ENCODE results near the gene CX3CL1. TPM values are rescaled to one million over a fixed set of nuclear protein-coding genes. Genes with fewer than 3 reads are reported as not detected.
"Not testable (repeated sequence)": the region's sequence is repeated elsewhere in the genome, so short reads cannot be mapped to it uniquely, and the experiment has no call there.

Gene CX3CL1
- polyA plus RNA-seq, 4 donors = 0.67 to 25.4 (median 9.7) TPM

- Histone ChIP-seq H3K27me3 (ENCODE audit: control insufficient read depth in 3 of 3, insufficient read depth in 3 of 3, low read length in 3 of 3) (no peaks in the 10 kb centered on the region), H3K9me3 (ENCODE audit: control insufficient read depth in 2 of 2, insufficient read depth in 1 of 2, low read depth in 1 of 2, low read length in 1 of 2) (peaks cover 0 to 9% of the 10 kb centered on the region in 2 donors), H3K36me3 (ENCODE audit: control insufficient read depth in 3 of 3, insufficient read depth in 2 of 3, low read depth in 1 of 3, low read length in 3 of 3) (no peaks in the 10 kb centered on the region), H3K27ac (ENCODE audit: low read depth in 1 of 3, low read length in 2 of 3) (no peak overlapping the region), H3K4me1 (ENCODE audit: control insufficient read depth in 3 of 3, insufficient read depth in 2 of 3, low read depth in 1 of 3, low read length in 2 of 3) (peaks cover 0 to 10% (median 0%) of the 10 kb centered on the region in 3 donors), H3K4me3 (ENCODE audit: low read depth in 1 of 3, low read length in 3 of 3) (no peak overlapping the region)
- WGBS, 3 donors = 88 to 92% (median 91%) methylated on average over 4 of the region's 4 CpGs
- FAIRE-seq = no peak
- no peak for DNase-seq
Observed at GRCh38 chr16:57396786-57397185, 24.5 kb downstream of the CX3CL1 start.

DNA sequence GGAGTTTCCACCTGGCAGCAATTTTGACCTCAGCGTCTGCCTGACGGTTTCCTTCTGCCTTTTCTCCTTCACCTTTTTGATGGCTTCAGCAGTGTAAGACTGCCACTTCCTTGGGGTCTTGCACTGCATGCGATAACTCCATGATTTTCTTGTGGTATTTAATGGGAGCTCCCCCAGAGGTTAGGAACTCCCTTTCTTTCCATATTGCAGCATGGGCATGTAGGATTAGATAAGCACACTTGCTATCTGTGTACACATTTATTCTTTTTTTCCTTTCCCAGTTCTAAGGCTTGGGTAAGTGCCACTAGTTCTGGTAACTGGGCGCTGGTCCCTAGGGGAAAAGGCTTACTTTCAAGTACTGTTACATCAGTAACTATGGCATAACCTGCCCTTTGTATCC is 25.2 kb downstream of the CX3CL1 start:
- WGBS, 3 donors = 85 to 92% (median 87%) methylated on average over 4 of the region's 4 CpGs
- DNase-seq; FAIRE-seq; H3K4me1 ChIP-seq (ENCODE audit: control insufficient read depth in 3 of 3, insufficient read depth in 2 of 3, low read depth in 1 of 3, low read length in 2 of 3); H3K27ac ChIP-seq (ENCODE audit: low read depth in 1 of 3, low read length in 2 of 3); H3K36me3 ChIP-seq (ENCODE audit: control insufficient read depth in 3 of 3, insufficient read depth in 2 of 3, low read depth in 1 of 3, low read length in 3 of 3); H3K9me3 ChIP-seq (ENCODE audit: control insufficient read depth in 2 of 2, insufficient read depth in 1 of 2, low read depth in 1 of 2, low read length in 1 of 2); H3K27me3 ChIP-seq (ENCODE audit: control insufficient read depth in 3 of 3, insufficient read depth in 3 of 3, low read length in 3 of 3); H3K4me3 ChIP-seq (ENCODE audit: low read depth in 1 of 3, low read length in 3 of 3): not testable (repeated sequence)

- H3K36me3 ChIP-seq (ENCODE audit: control insufficient read depth in 3 of 3, insufficient read depth in 2 of 3, low read depth in 1 of 3, low read length in 3 of 3) = no peaks in the 10 kb centered on the region
- FAIRE-seq = no peak
Observed at GRCh38 chr16:57401943-57402640, 29.8 kb downstream of the CX3CL1 start.

DNA sequence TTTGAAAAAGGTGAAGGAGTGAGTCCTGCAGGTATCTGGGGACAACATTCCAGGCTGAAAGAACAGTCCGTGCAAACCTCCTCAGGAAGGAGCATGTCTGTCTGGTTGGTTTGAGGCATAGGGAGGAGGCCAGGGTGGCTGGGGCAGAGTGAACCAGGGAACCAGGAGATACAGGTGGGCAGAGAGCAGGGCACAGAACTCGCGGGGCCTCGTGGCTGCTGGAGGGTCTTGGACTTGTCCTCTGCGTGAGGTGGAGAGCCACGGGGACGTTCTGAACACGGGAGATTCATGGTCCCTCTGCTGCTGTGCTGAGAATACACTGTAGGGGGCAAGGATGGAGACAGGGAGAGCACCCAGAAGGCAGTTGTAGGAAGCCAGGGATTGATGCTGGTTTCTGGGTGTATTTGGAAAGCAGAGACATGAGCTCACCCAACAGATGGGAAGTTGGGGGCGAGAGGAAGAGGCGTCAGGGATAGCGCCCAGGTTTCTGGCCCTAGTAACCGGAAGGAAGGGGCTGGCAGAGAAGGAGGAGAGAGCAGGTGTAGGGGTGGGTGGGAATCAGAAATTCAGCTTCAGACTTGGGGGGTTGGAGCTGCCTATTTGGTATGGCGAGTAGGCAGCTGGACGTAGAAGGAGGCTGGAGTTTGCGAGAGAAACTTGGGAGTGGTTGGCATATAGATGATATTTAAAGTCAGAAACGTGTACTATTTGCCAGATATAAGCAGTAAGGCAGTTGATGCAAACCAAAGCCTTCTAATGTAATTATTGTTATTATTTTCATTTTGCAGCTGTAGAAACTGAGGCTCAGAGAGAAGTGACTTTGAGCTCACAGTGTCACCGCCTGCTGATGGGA is 31.9 kb downstream of the CX3CL1 start, which contains the start of gene CCL17:
Gene CCL17, plus strand, starts transcription at position 803 of the 853 bp plus-strand sequence. CDS start 9,166 bp downstream, outside the sequence.
- Histone ChIP-seq H3K4me3 (ENCODE audit: low read depth in 1 of 3, low read length in 3 of 3) (no peak within 1 kb of the TSS), H3K36me3 (ENCODE audit: control insufficient read depth in 3 of 3, insufficient read depth in 2 of 3, low read depth in 1 of 3, low read length in 3 of 3) (no peaks in the 10 kb centered on the region), H3K9me3 (ENCODE audit: control insufficient read depth in 2 of 2, insufficient read depth in 1 of 2, low read depth in 1 of 2, low read length in 1 of 2) (no peaks in the 10 kb centered on the region), H3K27me3 (ENCODE audit: control insufficient read depth in 3 of 3, insufficient read depth in 3 of 3, low read length in 3 of 3) (no peaks in the 10 kb centered on the region), H3K4me1 (ENCODE audit: control insufficient read depth in 3 of 3, insufficient read depth in 2 of 3, low read depth in 1 of 3, low read length in 2 of 3) (no peaks in the 10 kb centered on the region), H3K27ac (ENCODE audit: low read depth in 1 of 3, low read length in 2 of 3) (no peak within 1 kb of the TSS)
- DNase-seq (no peak), FAIRE-seq (no peak)
- WGBS, 3 donors = 78 to 83% (median 80%) methylated on average over 17 of the region's 17 CpGs

More at GRCh38 chr16:57401943-57402640, 29.8 kb downstream of the CX3CL1 start:
- 60 to 69% (median 60%) methylated on average over 7 of the region's 7 CpGs for WGBS, 3 donors
- Histone ChIP-seq H3K4me3 (ENCODE audit: low read depth in 1 of 3, low read length in 3 of 3) (no peak overlapping the region), H3K4me1 (ENCODE audit: control insufficient read depth in 3 of 3, insufficient read depth in 2 of 3, low read depth in 1 of 3, low read length in 2 of 3) (no peaks in the 10 kb centered on the region), H3K27ac (ENCODE audit: low read depth in 1 of 3, low read length in 2 of 3) (no peak overlapping the region), H3K27me3 (ENCODE audit: control insufficient read depth in 3 of 3, insufficient read depth in 3 of 3, low read length in 3 of 3) (no peaks in the 10 kb centered on the region), H3K9me3 (ENCODE audit: control insufficient read depth in 2 of 2, insufficient read depth in 1 of 2, low read depth in 1 of 2, low read length in 1 of 2) (no peaks in the 10 kb centered on the region)
- DNase-seq = no peak

DNA sequence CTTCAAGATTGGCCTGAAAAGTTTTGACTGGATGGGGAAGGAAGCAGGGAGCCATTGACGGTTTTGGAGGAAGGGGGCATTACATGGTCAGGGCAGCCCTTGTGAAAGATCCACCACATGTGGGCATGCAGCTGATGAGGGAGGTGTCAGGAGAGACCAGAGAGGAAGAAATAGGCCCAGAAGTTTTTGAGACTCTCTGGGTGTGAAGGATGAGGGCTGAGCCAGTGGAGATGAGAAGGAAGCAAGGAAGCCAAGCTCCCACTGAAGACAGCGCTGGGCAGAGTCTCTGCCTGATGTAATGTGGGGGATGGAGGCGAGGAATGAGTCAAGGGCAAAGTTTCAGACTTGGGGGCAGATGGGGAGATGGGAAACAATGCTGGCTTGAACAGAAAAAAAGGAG is 32.8 kb downstream of the CX3CL1 start:
- FAIRE-seq (no peak), DNase-seq (peak in 1 of 2 donors; percentile 48)
- H3K27ac ChIP-seq (ENCODE audit: low read depth in 1 of 3, low read length in 2 of 3) = no peak overlapping the region
- 48 to 56% (median 54%) methylated on average over 3 of the region's 3 CpGs for WGBS, 3 donors
- no peak overlapping the region for H3K4me3 ChIP-seq (ENCODE audit: low read depth in 1 of 3, low read length in 3 of 3)
- H3K36me3 ChIP-seq (ENCODE audit: control insufficient read depth in 3 of 3, insufficient read depth in 2 of 3, low read depth in 1 of 3, low read length in 3 of 3) = no peaks in the 10 kb centered on the region
- no peaks in the 10 kb centered on the region for H3K4me1 ChIP-seq (ENCODE audit: control insufficient read depth in 3 of 3, insufficient read depth in 2 of 3, low read depth in 1 of 3, low read length in 2 of 3)
- no peaks in the 10 kb centered on the region for H3K27me3 ChIP-seq (ENCODE audit: control insufficient read depth in 3 of 3, insufficient read depth in 3 of 3, low read length in 3 of 3)
- no peaks in the 10 kb centered on the region for H3K9me3 ChIP-seq (ENCODE audit: control insufficient read depth in 2 of 2, insufficient read depth in 1 of 2, low read depth in 1 of 2, low read length in 1 of 2)

- WGBS, 3 donors = 57 to 82% (median 63%) methylated on average over 2 of the region's 2 CpGs
- DNase-seq = no peak
- no peaks in the 10 kb centered on the region for H3K36me3 ChIP-seq (ENCODE audit: control insufficient read depth in 3 of 3, insufficient read depth in 2 of 3, low read depth in 1 of 3, low read length in 3 of 3)
- H3K27ac ChIP-seq (ENCODE audit: low read depth in 1 of 3, low read length in 2 of 3) = no peak overlapping the region
- no peak for FAIRE-seq
- H3K4me3 ChIP-seq (ENCODE audit: low read depth in 1 of 3, low read length in 3 of 3) = no peak overlapping the region
- no peaks in the 10 kb centered on the region for H3K27me3 ChIP-seq (ENCODE audit: control insufficient read depth in 3 of 3, insufficient read depth in 3 of 3, low read length in 3 of 3)
- no peaks in the 10 kb centered on the region for H3K9me3 ChIP-seq (ENCODE audit: control insufficient read depth in 2 of 2, insufficient read depth in 1 of 2, low read depth in 1 of 2, low read length in 1 of 2)
- no peaks in the 10 kb centered on the region for H3K4me1 ChIP-seq (ENCODE audit: control insufficient read depth in 3 of 3, insufficient read depth in 2 of 3, low read depth in 1 of 3, low read length in 2 of 3)
Observed at GRCh38 chr16:57406881-57407280, 34.6 kb downstream of the CX3CL1 start.

DNA sequence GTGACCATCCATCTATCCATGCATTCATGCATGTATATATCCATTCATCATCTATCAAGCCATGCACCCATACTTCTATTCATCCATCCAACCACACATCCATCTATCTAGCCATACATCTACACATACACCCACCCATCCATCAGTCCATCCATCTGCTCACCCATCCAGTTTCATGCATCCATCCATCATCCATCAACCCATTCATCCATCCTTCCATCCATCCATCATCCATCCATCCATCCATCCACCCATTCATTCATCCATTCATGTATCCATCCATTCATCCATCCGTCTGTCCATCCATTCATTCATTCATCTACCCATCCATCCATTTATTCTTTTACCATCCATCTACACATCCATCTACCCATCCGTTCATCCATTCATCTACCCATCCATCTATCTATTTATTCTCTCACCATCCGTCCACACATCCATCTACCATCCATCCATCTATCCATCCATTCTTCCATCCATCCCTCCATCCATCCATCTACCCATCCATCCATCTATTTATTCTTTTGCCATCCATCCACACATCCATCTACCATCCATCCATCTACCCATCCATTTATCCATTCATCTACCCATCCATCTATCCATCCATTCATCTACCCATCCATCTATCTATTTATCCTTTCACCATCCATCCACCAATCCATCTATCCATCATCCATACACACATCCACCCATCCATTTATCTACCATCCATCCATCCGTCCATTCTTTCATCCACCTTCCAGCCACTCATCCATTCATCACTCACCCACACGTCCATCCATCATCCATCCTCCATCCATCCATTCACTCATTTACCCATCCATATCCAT is 35.4 kb downstream of the CX3CL1 start:
- DNase-seq = no peak
- H3K36me3 ChIP-seq (ENCODE audit: control insufficient read depth in 3 of 3, insufficient read depth in 2 of 3, low read depth in 1 of 3, low read length in 3 of 3) = no peaks in the 10 kb centered on the region
- no peak overlapping the region for H3K27ac ChIP-seq (ENCODE audit: low read depth in 1 of 3, low read length in 2 of 3)
- 89 to 93% (median 91%) methylated on average over 5 of the region's 5 CpGs for WGBS, 3 donors
- no peak overlapping the region for H3K4me3 ChIP-seq (ENCODE audit: low read depth in 1 of 3, low read length in 3 of 3)
- FAIRE-seq = no peak
- no peaks in the 10 kb centered on the region for H3K27me3 ChIP-seq (ENCODE audit: control insufficient read depth in 3 of 3, insufficient read depth in 3 of 3, low read length in 3 of 3)
- no peaks in the 10 kb centered on the region for H3K9me3 ChIP-seq (ENCODE audit: control insufficient read depth in 2 of 2, insufficient read depth in 1 of 2, low read depth in 1 of 2, low read length in 1 of 2)
- no peaks in the 10 kb centered on the region for H3K4me1 ChIP-seq (ENCODE audit: control insufficient read depth in 3 of 3, insufficient read depth in 2 of 3, low read depth in 1 of 3, low read length in 2 of 3)

- no peak for FAIRE-seq
- no peaks in the 10 kb centered on the region for H3K4me1 ChIP-seq (ENCODE audit: control insufficient read depth in 3 of 3, insufficient read depth in 2 of 3, low read depth in 1 of 3, low read length in 2 of 3)
- H3K27me3 ChIP-seq (ENCODE audit: control insufficient read depth in 3 of 3, insufficient read depth in 3 of 3, low read length in 3 of 3) = no peaks in the 10 kb centered on the region
- H3K9me3 ChIP-seq (ENCODE audit: control insufficient read depth in 2 of 2, insufficient read depth in 1 of 2, low read depth in 1 of 2, low read length in 1 of 2) = no peaks in the 10 kb centered on the region
- no peaks in the 10 kb centered on the region for H3K36me3 ChIP-seq (ENCODE audit: control insufficient read depth in 3 of 3, insufficient read depth in 2 of 3, low read depth in 1 of 3, low read length in 3 of 3)
- H3K27ac ChIP-seq (ENCODE audit: low read depth in 1 of 3, low read length in 2 of 3) = no peak overlapping the region
- WGBS, 3 donors = 69 to 82% (median 80%) methylated on average over 5 of the region's 5 CpGs
- no peak overlapping the region for H3K4me3 ChIP-seq (ENCODE audit: low read depth in 1 of 3, low read length in 3 of 3)
- DNase-seq = no peak
Observed at GRCh38 chr16:57409065-57409464, 36.8 kb downstream of the CX3CL1 start.
